NCI-H510A treated with DMSO at 0.1 percent for 48 hours (cell line): ENCODE measurements around the gene PPP2R5E.
"Not testable (repeated sequence)": the region's sequence is repeated elsewhere in the genome, so short reads cannot be mapped to it uniquely, and the experiment has no call there.

Experiments
- DNase-seq: peaks from one replicate; lab custom pipeline; 2025; lab: John Stamatoyannopoulos, UW

Gene PPP2R5E

GRCh38 chr14:63543000-63543825 lies at the start of gene PPP2R5E:
Gene PPP2R5E (minus strand): TSS chr14:63543377. CDS start chr14:63539685, 3,692 bp downstream.
- peak; percentile 98 for DNase-seq

GRCh38 chr14:63583046-63583445 lies 39.9 kb upstream of the PPP2R5E start:
- not testable (repeated sequence) for DNase-seq

GRCh38 chr14:63581491-63581890 lies 38.3 kb upstream of the PPP2R5E start:
- DNase-seq = no peak

- no peak for DNase-seq
Observed at GRCh38 chr14:63578300-63578699, 35.1 kb upstream of the PPP2R5E start.

- DNase-seq = no peak
Observed at GRCh38 chr14:63573581-63573980, 30.4 kb upstream of the PPP2R5E start.

GRCh38 chr14:63565448-63565847 lies 22.3 kb upstream of the PPP2R5E start:
- DNase-seq = no peak

GRCh38 chr14:63564318-63564717 lies 21.1 kb upstream of the PPP2R5E start:
- no peak for DNase-seq

GRCh38 chr14:63563370-63564026 lies 20.3 kb upstream of the PPP2R5E start:
- DNase-seq = no peak

- no peak for DNase-seq
Observed at GRCh38 chr14:63562405-63562804, 19.2 kb upstream of the PPP2R5E start.

GRCh38 chr14:63555572-63555971 lies 12.4 kb upstream of the PPP2R5E start:
- no peak for DNase-seq

- DNase-seq = no peak
Observed at GRCh38 chr14:63551332-63551731, 8.2 kb upstream of the PPP2R5E start.

- DNase-seq = no peak
Observed at GRCh38 chr14:63547798-63548335, 4.7 kb upstream of the PPP2R5E start.

- DNase-seq = no peak
Observed at GRCh38 chr14:63545431-63545830, 2.3 kb upstream of the PPP2R5E start.

- no peak for DNase-seq
Observed at GRCh38 chr14:63544591-63545299, 1.6 kb upstream of the PPP2R5E start.

GRCh38 chr14:63543826-63544406 lies 739 bp upstream of the PPP2R5E start:
- DNase-seq = peak; percentile 21

- DNase-seq = no peak
Observed at GRCh38 chr14:63542231-63542999, 762 bp downstream of the PPP2R5E start.

- DNase-seq = no peak
Observed at GRCh38 chr14:63535918-63536317, 7.3 kb downstream of the PPP2R5E start.

- DNase-seq = no peak
Observed at GRCh38 chr14:63533474-63533873, 9.7 kb downstream of the PPP2R5E start.

- no peak for DNase-seq
Observed at GRCh38 chr14:63524537-63525155, 18.5 kb downstream of the PPP2R5E start.

GRCh38 chr14:63523735-63524426 lies 19.3 kb downstream of the PPP2R5E start:
- no peak for DNase-seq
